Motor neuron (in vitro differentiated cells): Measurements from ENCODE around the gene BUD13. TPM values are rescaled to one million over a fixed set of nuclear protein-coding genes. Genes with fewer than 3 reads are reported as not detected.

Source experiments
- ATAC-seq, 8 experiments: fragments of 200-7000 bp; cut with Tn5 transposase; replicated peaks in 6 of 8; 2 replicates each; pipeline ENCODE4 v1.8.0; 2021; ENCODE audit warnings: mild to moderate bottlenecking in 8 of 8, moderate library complexity in 8 of 8
- H3K27ac ChIP-seq, 2 donors: fragments of 250-450 bp; sonication (Bioruptor Pico); 2 replicates each; pipeline ENCODE4 v1.9.0; 2021; ENCODE audit warnings: antibody characterized with exemption in 2 of 2, mild to moderate bottlenecking in 2 of 2, moderate library complexity in 1 of 2
- H3K4me1 ChIP-seq, 2 donors: fragments of 250-450 bp; sonication (Bioruptor Pico); replicated peaks in 1 of 2; 2 replicates each; pipeline ENCODE4 v1.6.1; 2021; ENCODE audit warnings: antibody characterized with exemption in 2 of 2, mild to moderate bottlenecking in 2 of 2, moderate library complexity in 1 of 2
- H3K4me3 ChIP-seq, 5 donors: fragments of 250-450 bp; sonication (Bioruptor Pico); 2 replicates each; pipeline ENCODE4 v1.9.0; 2021; ENCODE audit warnings: antibody characterized with exemption in 5 of 5, mild to moderate bottlenecking in 5 of 5, moderate library complexity in 4 of 5
- WGBS, 10 experiments: fragments of 450-650 bp; shearing (Covaris generic); methylation state at CpG; one replicate each; pipeline ENCODE4 v1.0.0; 2022; 5-methylcytosine and 5-hydroxymethylcytosine counted together
- in situ Hi-C, 9 experiments: fragments of 400-800 bp; cut with MboI; loops; one replicate each; pipeline ENCODE4 v1.15.0; 2021; ENCODE audit warnings: low sequenced_read_pairs in 9 of 9, low pct_unique_long_range_greater_than_20kb in 2 of 9; ENCODE audit not compliant: unreplicated experiment in 9 of 9
- total RNA-seq, 8 experiments: library from RNA; unstranded; fragments of 300-600 nt; gene quantifications; 2 replicates each; pipeline versions ENCODE4 v1.2.3 to v1.2.4, GENCODE V29; 2022

The BUD13 gene
- total RNA-seq, 8 experiments from 2014 or later: 5.6 to 26.6 (median 16.6) TPM

GRCh38 chr11:116791002-116791812 is 18.4 kb upstream of the BUD13 start:
- Histone ChIP-seq H3K4me1 (peaks cover 8 to 13% of the 10 kb centered on the region in 2 donors), H3K27ac (no peak overlapping the region), H3K4me3 (no peak overlapping the region)
- in situ Hi-C loops: loop anchor here in 1 of 9 experiments (25.0 kb wide), 1 partner anchor 321 kb away; no protein-coding TSS in a partner anchor
- WGBS, 10 experiments: 18 to 100% (median 40%) methylated on average over 1 to 11 of the region's 31 CpGs; no CpG with 5 or more reads in 4 of the 10 experiments
- ATAC-seq: peak; percentile 38 to 78 (median 54)

GRCh38 chr11:116790167-116791001 is 17.6 kb upstream of the BUD13 start:
- WGBS, 10 experiments: 60 to 100% (median 86%) methylated on average over 1 to 26 of the region's 53 CpGs; no CpG with 5 or more reads in 2 of the 10 experiments
- Histone ChIP-seq H3K4me1 (peaks cover 8 to 13% of the 10 kb centered on the region in 2 donors), H3K27ac (no peak overlapping the region), H3K4me3 (no peak overlapping the region)
- in situ Hi-C loops: loop anchor here in 1 of 9 experiments (25.0 kb wide), 1 partner anchor 322 kb away; no protein-coding TSS in a partner anchor
- no peak for ATAC-seq

- Histone ChIP-seq H3K4me3 (no peak overlapping the region), H3K27ac (no peak overlapping the region), H3K4me1 (peaks cover 8 to 13% of the 10 kb centered on the region in 2 donors)
- in situ Hi-C loops: loop anchor here in 1 of 9 experiments (25.0 kb wide), 1 partner anchor 323 kb away; no protein-coding TSS in a partner anchor
- ATAC-seq: no peak
- WGBS, 10 experiments: 50 to 100% (median 86%) methylated on average over 1 to 4 of the region's 4 CpGs; no CpG with 5 or more reads in 4 of the 10 experiments
These were observed 16.2 kb upstream of the BUD13 start for GRCh38 chr11:116788975-116789374.

- 24 to 79% (median 51%) methylated on average over 1 to 2 of the region's 4 CpGs; no CpG with 5 or more reads in 6 of the 10 experiments for WGBS, 10 experiments
- Histone ChIP-seq H3K27ac (no peak overlapping the region), H3K4me3 (peak overlapping the region; percentile 95 to 99 (median 98)), H3K4me1 (peaks cover 8 to 13% of the 10 kb centered on the region in 2 donors)
- in situ Hi-C loops: loop anchor here in 1 of 9 experiments (25.0 kb wide), 1 partner anchor 324 kb away; no protein-coding TSS in a partner anchor
- ATAC-seq: no peak
These were observed 15.7 kb upstream of the BUD13 start for GRCh38 chr11:116788534-116788933.

DNA sequence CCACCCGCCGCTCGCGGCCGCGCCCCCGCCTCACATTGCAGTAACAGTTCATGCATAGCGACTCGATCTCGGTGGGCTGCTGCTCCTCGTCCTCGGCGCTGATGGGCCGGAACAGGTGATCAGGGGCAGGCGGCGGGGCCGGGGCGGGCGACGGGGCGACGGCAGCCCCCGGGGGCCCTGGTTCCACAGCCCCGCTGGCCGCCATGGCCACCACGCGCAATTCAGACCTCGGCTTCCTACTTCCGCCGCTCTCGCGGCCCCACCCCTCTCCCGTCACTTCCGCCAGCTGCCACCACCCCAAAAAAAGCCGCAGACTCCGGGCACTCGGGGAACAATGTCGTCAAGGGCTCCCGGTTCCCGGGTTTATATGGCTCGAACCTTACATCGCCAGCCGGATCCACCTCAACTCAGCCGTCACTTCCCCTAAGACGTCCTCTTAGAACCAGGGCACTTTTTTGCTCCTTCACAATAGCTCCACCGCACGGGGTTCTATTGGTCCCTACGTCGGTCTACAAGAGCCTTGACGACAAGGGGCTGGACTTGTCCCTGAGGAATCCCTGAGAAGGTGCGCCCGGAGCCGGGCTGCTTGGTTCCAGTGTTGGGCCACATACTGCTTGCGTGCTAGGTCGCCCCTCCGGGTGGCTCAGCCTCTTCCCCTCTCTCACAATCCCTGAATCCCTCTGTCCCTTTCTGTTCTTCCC is 15.1 kb upstream of the BUD13 start, which contains the start of gene ZPR1:
TSS of gene ZPR1 (minus strand) at position 238 of the 701 bp plus-strand sequence. CDS start at position 205, 33 bp downstream.
- WGBS, 10 experiments: 0 to 26% (median 2%) methylated on average over 1 to 10 of the region's 56 CpGs; no CpG with 5 or more reads in 2 of the 10 experiments
- peak within 1 kb of the TSS; percentile 95 to 99 (median 98) for H3K4me3 ChIP-seq
- in situ Hi-C loops: loop anchor here in 1 of 9 experiments (25.0 kb wide), 1 partner anchor 324 kb away; no protein-coding TSS in a partner anchor
- peaks cover 8 to 13% of the 10 kb centered on the region in 2 donors for H3K4me1 ChIP-seq
- peak; percentile 86 to 91 (median 88) for ATAC-seq
- peak within 1 kb of the TSS; percentile 67 to 88 for H3K27ac ChIP-seq

DNA sequence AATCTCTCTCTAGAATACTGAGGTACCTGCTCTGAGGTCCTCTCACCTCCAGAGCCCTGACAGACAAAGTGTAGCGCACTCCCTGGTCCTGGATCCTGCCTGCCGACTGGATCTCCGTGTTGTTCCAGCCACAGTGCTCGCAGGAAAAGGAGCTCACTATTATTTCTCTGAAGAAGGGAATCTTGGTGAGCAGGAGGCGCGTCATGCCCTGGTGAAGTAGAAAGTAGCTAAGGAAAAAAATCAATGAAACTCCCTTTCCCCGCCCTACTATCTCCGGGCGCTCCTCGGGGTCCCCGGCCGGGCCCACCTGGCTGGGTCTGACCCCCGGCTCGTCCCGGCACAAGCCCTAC is 14.6 kb upstream of the BUD13 start:
- H3K4me3 ChIP-seq: peak overlapping the region; percentile 95 to 99 (median 98)
- in situ Hi-C loops: loop anchor here in 1 of 9 experiments (25.0 kb wide), 1 partner anchor 325 kb away; no protein-coding TSS in a partner anchor
- ATAC-seq: peak in 6 of 8 experiments; percentile 3 to 46 (median 17)
- H3K27ac ChIP-seq: peak overlapping the region; percentile 67 to 88
- WGBS, 10 experiments: 0 to 9% (median 0%) methylated on average over 4 of the region's 15 CpGs; no CpG with 5 or more reads in 6 of the 10 experiments
- H3K4me1 ChIP-seq: peaks cover 8 to 13% of the 10 kb centered on the region in 2 donors

GRCh38 chr11:116786966-116787365 is 14.2 kb upstream of the BUD13 start:
- WGBS, 10 experiments: 20 to 67% (median 41%) methylated on average over 1 to 5 of the region's 5 CpGs; no CpG with 5 or more reads in 3 of the 10 experiments
- in situ Hi-C loops: loop anchor here in 1 of 9 experiments (25.0 kb wide), 1 partner anchor 325 kb away; no protein-coding TSS in a partner anchor
- Histone ChIP-seq H3K27ac (peak overlapping the region in 1 of 2 donors; percentile 88), H3K4me3 (peak overlapping the region; percentile 95 to 99 (median 98)), H3K4me1 (peaks cover 8 to 13% of the 10 kb centered on the region in 2 donors)
- ATAC-seq: no peak

- no peak overlapping the region for H3K27ac ChIP-seq
- 63 to 100% (median 85%) methylated on average over 1 to 2 of the region's 2 CpGs; no CpG with 5 or more reads in 2 of the 10 experiments for WGBS, 10 experiments
- no peak for ATAC-seq
- peaks cover 8 to 9% of the 10 kb centered on the region in 2 donors for H3K4me1 ChIP-seq
- no peak overlapping the region for H3K4me3 ChIP-seq
- in situ Hi-C loops: loop anchor here in 1 of 9 experiments (25.0 kb wide), 1 partner anchor 326 kb away; no protein-coding TSS in a partner anchor
These were observed 13.5 kb upstream of the BUD13 start for GRCh38 chr11:116786326-116786725.

DNA sequence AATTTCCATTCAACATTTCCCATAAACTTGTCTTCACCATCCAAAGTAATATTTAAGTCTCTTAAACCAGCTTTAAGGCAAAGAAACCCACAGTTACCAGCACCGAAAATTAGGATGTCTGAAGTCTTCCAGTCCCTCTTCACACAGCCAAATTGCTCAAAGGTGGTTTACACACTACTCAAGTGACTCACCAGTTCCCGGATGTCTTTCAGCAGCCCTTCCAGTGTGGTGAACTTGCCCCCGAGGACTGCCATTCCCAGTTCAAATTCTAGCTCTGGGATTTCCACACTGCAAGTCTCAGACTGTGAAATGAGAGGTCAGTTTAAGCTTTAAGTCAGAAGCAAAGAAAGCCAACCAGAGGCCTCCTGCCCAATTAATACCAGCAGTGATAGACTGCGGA is 9.9 kb upstream of the BUD13 start:
- Histone ChIP-seq H3K4me3 (no peak overlapping the region), H3K27ac (no peak overlapping the region), H3K4me1 (peaks cover 4 to 7% of the 10 kb centered on the region in 2 donors)
- in situ Hi-C loops: loop anchor here in 1 of 9 experiments (25.0 kb wide), 1 partner anchor 330 kb away; no protein-coding TSS in a partner anchor
- no peak for ATAC-seq
- 83 to 100% (median 97%) methylated on average over 1 to 4 of the region's 4 CpGs; no CpG with 5 or more reads in 2 of the 10 experiments for WGBS, 10 experiments

DNA sequence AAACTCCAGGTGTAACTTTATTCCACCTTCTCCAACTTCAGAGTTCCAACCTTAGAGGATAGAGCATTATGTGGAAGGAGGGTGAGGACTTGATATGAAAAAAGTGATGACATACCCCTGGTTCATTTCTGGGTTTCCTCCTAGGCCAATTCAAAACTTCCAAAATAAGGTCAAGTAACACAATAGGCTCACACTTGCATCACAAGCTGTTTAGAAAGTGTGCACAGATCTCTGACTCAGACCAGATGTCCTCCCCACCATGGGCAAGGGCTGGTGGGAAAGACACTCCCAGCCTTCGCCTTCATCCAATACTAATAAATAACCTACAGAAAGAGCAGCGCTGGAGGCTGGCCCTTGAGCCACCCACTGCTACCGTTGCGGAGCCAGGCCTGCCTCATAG is 5.8 kb upstream of the BUD13 start:
- in situ Hi-C loops: loop anchor here in 1 of 9 experiments (25.0 kb wide), 1 partner anchor 334 kb away; no protein-coding TSS in a partner anchor
- Histone ChIP-seq H3K4me3 (no peak overlapping the region), H3K4me1 (peaks cover 0 to 3% of the 10 kb centered on the region in 2 donors), H3K27ac (no peak overlapping the region)
- ATAC-seq: no peak
- WGBS, 10 experiments: 95 to 100% methylated on average over 3 of the region's 4 CpGs; no CpG with 5 or more reads in 8 of the 10 experiments

- in situ Hi-C loops: loop anchor here in 1 of 9 experiments (25.0 kb wide), 1 partner anchor 335 kb away; no protein-coding TSS in a partner anchor
- no peak overlapping the region for H3K4me3 ChIP-seq
- H3K4me1 ChIP-seq: peaks cover under 1 to 6% of the 10 kb centered on the region in 2 donors
- 67 to 100% (median 89%) methylated on average over 2 to 7 of the region's 7 CpGs; no CpG with 5 or more reads in 1 of the 10 experiments for WGBS, 10 experiments
- ATAC-seq: no peak
- no peak overlapping the region for H3K27ac ChIP-seq
These were observed 4.3 kb upstream of the BUD13 start for GRCh38 chr11:116777056-116777455.
